OCI-LY3 (cell line): ENCODE results near the gene ACAD10.
"Not testable (repeated sequence)": the region's sequence is repeated elsewhere in the genome, so short reads cannot be mapped to it uniquely, and the experiment has no call there.

ENCODE experiments used
- H2AFZ ChIP-seq: fragments of 200-600, 300-600 bp; shearing (Covaris generic); 2 replicates; pipeline ENCODE4 v1.6.0; 2014; ENCODE audit warnings: antibody characterized with exemption, low read depth, low read length
- H3K27ac ChIP-seq: fragments of 200-600, 300-600 bp; sonication (generic); 2 replicates; pipeline ENCODE4 v1.5.1; 2014; ENCODE audit warnings: mild to moderate bottlenecking, low read length, moderate library complexity, mixed read lengths
- H3K27me3 ChIP-seq: fragments of 200-600, 300-600 bp; sonication (generic); 2 replicates; pipeline ENCODE4 v1.6.1; 2014; ENCODE audit warnings: low read depth, low read length, mixed read lengths
- H3K36me3 ChIP-seq: fragments of 200-600, 300-600 bp; sonication (generic); replicated peaks from 2 replicates; pipeline ENCODE3; 2014; ENCODE audit warnings: low read depth, low read length, mixed read lengths
- H3K4me1 ChIP-seq: fragments of 300-600, 200-600 bp; sonication (generic); 2 replicates; pipeline ENCODE4 v1.6.1; 2014; ENCODE audit warnings: low read length, mixed read lengths
- H3K4me2 ChIP-seq: fragments of 200-600, 300-600 bp; sonication (generic); 2 replicates; pipeline ENCODE4 v1.6.1; 2014; ENCODE audit warnings: low read length, mixed read lengths
- H3K4me3 ChIP-seq: fragments of 300-600, 200-600 bp; sonication (generic); 2 replicates; pipeline ENCODE4 v1.5.1; 2014; ENCODE audit warnings: antibody characterized with exemption, mild to moderate bottlenecking, low read length, moderate library complexity
- H3K79me2 ChIP-seq: fragments of 300-600, 200-600 bp; shearing (Covaris generic); 2 replicates; pipeline ENCODE4 v1.6.1; 2014; ENCODE audit warnings: mild to moderate bottlenecking, low read length, mixed read lengths
- H3K9ac ChIP-seq: fragments of 300-600, 200-600 bp; shearing (Covaris generic); 2 replicates; pipeline ENCODE4 v1.6.0; 2014; ENCODE audit warnings: mild to moderate bottlenecking, low read length, moderate library complexity
- H3K9me3 ChIP-seq: fragments of 200-600, 300-600 bp; shearing (Covaris generic); 2 replicates; pipeline ENCODE4 v1.6.1; 2014; ENCODE audit warnings: low read length, mixed read lengths; ENCODE audit not compliant: insufficient read depth
- H4K20me1 ChIP-seq: fragments of 200-600, 300-600 bp; sonication (generic); 2 replicates; pipeline ENCODE4 v1.6.1; 2016; ENCODE audit warnings: low read length, mixed read lengths; ENCODE audit not compliant: insufficient read depth
- EZH2phosphoT487 ChIP-seq: fragments of 200-600 bp; shearing (Covaris generic); IDR thresholded peaks from 2 replicates; pipeline ENCODE4 v1.6.1; 2018; ENCODE audit warnings: antibody characterized with exemption, mixed run types, low read depth
- TF ChIP-seq, protein P1 (sequence below): fragments of 200-600, 300-600 bp; sonication (generic); IDR thresholded peaks from 2 replicates; pipeline ENCODE4 v1.5.1; 2014; ENCODE audit warnings: antibody characterized with exemption, low read length, low read depth

ACAD10 gene

DNA sequence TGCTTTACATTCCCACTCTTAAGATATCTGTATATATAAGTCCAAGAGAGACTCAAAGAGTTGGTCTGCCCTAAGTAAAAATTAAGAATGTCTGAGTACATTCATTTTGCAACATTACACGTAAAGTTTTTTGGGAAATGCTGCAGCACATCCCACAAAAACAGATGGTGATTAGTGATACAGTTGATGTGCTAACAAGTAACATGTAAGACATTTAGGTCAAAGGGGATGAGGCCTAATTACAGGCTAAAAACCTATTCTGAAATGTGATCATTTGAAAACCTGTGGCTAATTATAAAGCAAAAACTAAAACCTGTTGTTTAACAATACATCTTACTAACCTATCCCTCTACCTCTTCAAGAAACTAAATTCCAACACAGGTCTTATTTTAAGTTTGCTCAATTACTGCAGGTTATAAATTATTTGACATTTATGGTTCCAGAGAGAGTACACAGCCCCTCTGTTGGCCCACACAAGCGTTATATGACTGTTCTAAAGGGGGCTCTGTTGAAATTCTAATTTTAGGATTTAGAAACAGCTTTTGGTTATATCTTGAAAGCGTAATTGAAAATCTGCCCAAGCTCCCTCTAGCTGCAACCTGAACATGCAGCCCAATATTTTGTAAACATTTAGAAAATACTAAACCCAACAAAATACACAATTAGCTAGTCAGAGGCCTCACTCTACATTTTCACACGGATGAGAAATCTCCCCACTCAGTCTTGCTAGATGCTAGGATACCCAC is 43.0 kb upstream of the ACAD10 start:
- H3K9ac ChIP-seq = no peak overlapping the region
- no peak overlapping the region for H3K4me2 ChIP-seq
- H3K36me3 ChIP-seq = peaks cover 29% of the 10 kb centered on the region
- no peaks in the 10 kb centered on the region for H3K27me3 ChIP-seq
- H3K4me1 ChIP-seq = no peaks in the 10 kb centered on the region
- no peak overlapping the region for H3K4me3 ChIP-seq
- H3K79me2 ChIP-seq = no peaks in the 10 kb centered on the region
- H3K27ac ChIP-seq = no peak overlapping the region
- H4K20me1 ChIP-seq = no peaks in the 10 kb centered on the region
- no peak overlapping the region for H2AFZ ChIP-seq
- TF ChIP-seq EZH2phosphoT487 = no peak
- TF ChIP-seq, protein P1, sequence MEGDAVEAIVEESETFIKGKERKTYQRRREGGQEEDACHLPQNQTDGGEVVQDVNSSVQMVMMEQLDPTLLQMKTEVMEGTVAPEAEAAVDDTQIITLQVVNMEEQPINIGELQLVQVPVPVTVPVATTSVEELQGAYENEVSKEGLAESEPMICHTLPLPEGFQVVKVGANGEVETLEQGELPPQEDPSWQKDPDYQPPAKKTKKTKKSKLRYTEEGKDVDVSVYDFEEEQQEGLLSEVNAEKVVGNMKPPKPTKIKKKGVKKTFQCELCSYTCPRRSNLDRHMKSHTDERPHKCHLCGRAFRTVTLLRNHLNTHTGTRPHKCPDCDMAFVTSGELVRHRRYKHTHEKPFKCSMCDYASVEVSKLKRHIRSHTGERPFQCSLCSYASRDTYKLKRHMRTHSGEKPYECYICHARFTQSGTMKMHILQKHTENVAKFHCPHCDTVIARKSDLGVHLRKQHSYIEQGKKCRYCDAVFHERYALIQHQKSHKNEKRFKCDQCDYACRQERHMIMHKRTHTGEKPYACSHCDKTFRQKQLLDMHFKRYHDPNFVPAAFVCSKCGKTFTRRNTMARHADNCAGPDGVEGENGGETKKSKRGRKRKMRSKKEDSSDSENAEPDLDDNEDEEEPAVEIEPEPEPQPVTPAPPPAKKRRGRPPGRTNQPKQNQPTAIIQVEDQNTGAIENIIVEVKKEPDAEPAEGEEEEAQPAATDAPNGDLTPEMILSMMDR = no peak
- no peaks in the 10 kb centered on the region for H3K9me3 ChIP-seq

DNA sequence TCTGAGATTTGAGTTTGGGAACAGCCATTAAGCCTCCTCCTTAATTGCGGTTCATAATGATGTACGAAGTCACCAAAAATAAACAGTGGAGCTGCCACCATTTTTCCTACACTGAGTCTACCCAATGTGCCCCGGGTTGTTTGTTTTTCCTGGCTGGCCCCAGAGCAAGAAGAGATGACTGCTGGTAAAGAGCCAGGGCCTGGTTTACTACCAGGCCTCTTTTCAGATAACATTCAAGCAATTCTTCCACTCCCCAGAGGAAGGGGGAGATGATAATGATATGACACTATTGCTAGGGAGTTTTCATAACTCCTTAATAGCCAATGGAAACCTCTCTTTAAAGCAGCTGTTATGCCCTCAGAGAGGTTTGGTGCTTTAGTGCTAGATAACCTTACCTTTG is 42.4 kb upstream of the ACAD10 start:
- no peaks in the 10 kb centered on the region for H3K79me2 ChIP-seq
- no peak for TF ChIP-seq EZH2phosphoT487
- no peaks in the 10 kb centered on the region for H4K20me1 ChIP-seq
- no peak overlapping the region for H3K27ac ChIP-seq
- no peak overlapping the region for H3K4me2 ChIP-seq
- H3K4me1 ChIP-seq = no peaks in the 10 kb centered on the region
- H2AFZ ChIP-seq = no peak overlapping the region
- no peaks in the 10 kb centered on the region for H3K9me3 ChIP-seq
- H3K4me3 ChIP-seq = no peak overlapping the region
- H3K9ac ChIP-seq = no peak overlapping the region
- H3K36me3 ChIP-seq = peaks cover 29% of the 10 kb centered on the region
- no peaks in the 10 kb centered on the region for H3K27me3 ChIP-seq

DNA sequence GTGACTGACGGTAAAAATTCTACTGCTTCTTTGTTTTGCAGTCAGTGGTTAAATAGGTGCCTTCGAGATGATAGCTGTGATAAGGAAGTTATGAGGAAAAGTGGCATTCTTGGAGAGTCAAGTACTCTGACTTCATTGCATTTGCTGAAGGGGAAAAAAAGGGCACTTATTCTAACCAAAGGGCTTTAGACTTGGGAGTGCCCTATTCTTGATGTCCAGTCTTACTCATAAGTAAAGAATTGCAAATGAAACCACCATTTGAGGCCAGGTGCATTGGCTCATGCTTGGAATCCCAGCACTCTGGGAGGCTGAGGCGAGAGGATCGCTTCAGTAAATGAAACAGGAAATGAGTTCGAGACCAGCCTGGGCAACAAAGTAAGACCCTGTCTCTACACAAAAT is 40.4 kb upstream of the ACAD10 start:
- H3K27me3 ChIP-seq = no peaks in the 10 kb centered on the region
- H3K9ac ChIP-seq = no peak overlapping the region
- no peaks in the 10 kb centered on the region for H3K9me3 ChIP-seq
- H4K20me1 ChIP-seq = no peaks in the 10 kb centered on the region
- no peaks in the 10 kb centered on the region for H3K4me1 ChIP-seq
- H3K79me2 ChIP-seq = no peaks in the 10 kb centered on the region
- H3K36me3 ChIP-seq = peaks cover 34% of the 10 kb centered on the region
- no peak for TF ChIP-seq EZH2phosphoT487
- TF ChIP-seq, protein P1 = no peak
- no peak overlapping the region for H3K4me3 ChIP-seq
- H2AFZ ChIP-seq = no peak overlapping the region
- no peak overlapping the region for H3K27ac ChIP-seq
- H3K4me2 ChIP-seq = no peak overlapping the region

DNA sequence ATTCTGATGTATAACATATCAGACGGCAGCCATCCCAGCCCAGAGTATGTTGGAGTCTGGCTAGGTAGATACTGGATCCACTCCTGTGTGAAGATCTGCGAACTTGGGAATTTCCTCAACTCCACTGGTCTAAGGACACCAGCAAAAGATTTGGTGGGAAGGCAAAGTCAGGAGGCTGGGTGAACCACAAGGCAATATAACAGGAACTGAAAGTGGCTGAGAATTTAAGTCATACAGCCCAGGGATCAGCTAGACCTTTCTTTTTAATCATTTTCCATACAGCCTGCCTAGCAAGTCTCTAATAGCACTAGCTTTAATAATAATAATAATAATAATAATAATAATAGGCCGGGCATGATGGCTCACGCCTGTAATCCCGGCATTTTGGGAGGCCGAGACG is 34.9 kb upstream of the ACAD10 start:
- H3K36me3 ChIP-seq = peaks cover 40% of the 10 kb centered on the region
- no peaks in the 10 kb centered on the region for H3K9me3 ChIP-seq
- no peaks in the 10 kb centered on the region for H4K20me1 ChIP-seq
- H3K79me2 ChIP-seq = no peaks in the 10 kb centered on the region
- H2AFZ ChIP-seq = no peak overlapping the region
- H3K9ac ChIP-seq = no peak overlapping the region
- H3K4me3 ChIP-seq = no peak overlapping the region
- no peak overlapping the region for H3K4me2 ChIP-seq
- TF ChIP-seq EZH2phosphoT487 = no peak
- TF ChIP-seq, protein P1 = no peak
- H3K27ac ChIP-seq = no peak overlapping the region
- peaks cover 3% of the 10 kb centered on the region; the same call in 1 of the 2 replicates for H3K4me1 ChIP-seq
- no peaks in the 10 kb centered on the region for H3K27me3 ChIP-seq

DNA sequence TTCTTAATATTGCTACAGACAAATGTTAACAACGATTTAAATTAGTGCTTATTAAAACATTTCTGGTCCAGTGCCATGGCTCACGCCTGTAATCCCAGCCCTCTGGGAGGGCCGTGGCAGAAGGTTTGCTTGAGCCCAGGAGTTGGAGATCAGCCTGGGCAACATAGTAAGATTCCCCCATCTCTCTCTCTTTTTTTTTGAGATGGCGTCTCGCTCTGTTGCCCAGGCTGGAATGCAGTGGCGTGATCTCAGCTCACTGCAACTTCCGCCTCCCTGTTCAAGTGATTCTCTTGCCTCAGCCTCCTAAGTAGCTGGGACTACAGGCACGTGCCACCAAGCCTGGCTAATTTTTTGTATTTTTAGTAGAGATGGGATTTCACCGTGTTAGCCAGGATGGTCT is 33.3 kb upstream of the ACAD10 start:
- not testable (repeated sequence) for H3K27me3 ChIP-seq, H3K9ac ChIP-seq, H3K4me2 ChIP-seq, H3K9me3 ChIP-seq, H2AFZ ChIP-seq, H4K20me1 ChIP-seq, H3K27ac ChIP-seq, H3K4me3 ChIP-seq, H3K4me1 ChIP-seq, H3K79me2 ChIP-seq
- peaks cover 33% of the 10 kb centered on the region for H3K36me3 ChIP-seq
